Measurements from ENCODE around the gene ETV5. TPM values are rescaled to one million over a fixed set of nuclear protein-coding genes. Genes with fewer than 3 reads are reported as not detected.

The ETV5 gene
- total RNA-seq, 4 donors from 2014 or later: 1.7 to 6.7 (median 5.0) TPM

DNA sequence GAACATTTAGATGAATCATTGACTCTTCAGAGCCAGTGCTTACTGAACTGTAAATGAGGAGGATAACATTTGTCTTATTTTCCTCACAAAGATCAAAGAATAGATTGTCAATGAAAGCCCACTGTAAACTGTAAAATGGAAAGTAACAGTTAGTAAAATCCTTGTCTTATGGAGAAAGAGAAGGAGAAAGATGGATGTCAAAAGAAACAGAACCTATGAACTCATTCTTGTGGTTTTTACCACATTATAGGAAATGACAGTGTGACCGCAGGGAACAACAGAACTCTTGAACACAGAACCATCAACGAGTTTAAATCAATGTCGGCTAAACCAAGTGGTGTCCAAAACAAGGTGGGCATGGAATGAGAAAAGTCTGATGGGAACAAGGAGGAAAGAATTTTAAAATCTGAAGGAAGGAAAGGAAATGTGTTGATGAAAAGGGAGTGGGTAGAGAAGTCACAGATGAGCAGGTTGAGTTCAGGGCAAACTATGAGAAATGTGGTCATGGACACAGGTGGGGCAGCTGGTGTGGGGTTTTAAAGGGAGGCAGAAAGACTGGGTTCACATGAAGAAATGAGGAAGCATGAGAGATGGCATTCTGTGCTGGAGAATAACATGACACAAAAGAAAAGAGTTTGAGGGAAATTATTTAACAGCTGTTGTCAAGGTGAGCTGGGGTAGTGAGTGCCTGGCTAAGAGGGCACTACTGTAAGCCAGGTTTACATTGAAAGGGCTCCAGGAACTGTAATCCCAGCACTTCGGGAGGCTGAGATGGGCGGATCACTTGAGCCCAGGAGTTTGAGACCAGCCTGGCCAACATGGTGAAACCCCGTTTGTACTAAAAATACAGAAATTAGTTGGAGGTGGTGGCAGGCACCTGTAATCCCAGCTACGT is 42.4 kb upstream of the ETV5 start:
- DNase-seq: no peak
- H3K36me3 ChIP-seq: no peaks in the 10 kb centered on the region
- intact Hi-C loops (cut with DNase I): no loop called here
- H3K27ac ChIP-seq: no peak overlapping the region
- no peaks in the 10 kb centered on the region for H3K4me1 ChIP-seq
- TF ChIP-seq POLR2A (IDR thresholded peaks at IDR 0.05): no peak
- TF ChIP-seq, protein P1, sequence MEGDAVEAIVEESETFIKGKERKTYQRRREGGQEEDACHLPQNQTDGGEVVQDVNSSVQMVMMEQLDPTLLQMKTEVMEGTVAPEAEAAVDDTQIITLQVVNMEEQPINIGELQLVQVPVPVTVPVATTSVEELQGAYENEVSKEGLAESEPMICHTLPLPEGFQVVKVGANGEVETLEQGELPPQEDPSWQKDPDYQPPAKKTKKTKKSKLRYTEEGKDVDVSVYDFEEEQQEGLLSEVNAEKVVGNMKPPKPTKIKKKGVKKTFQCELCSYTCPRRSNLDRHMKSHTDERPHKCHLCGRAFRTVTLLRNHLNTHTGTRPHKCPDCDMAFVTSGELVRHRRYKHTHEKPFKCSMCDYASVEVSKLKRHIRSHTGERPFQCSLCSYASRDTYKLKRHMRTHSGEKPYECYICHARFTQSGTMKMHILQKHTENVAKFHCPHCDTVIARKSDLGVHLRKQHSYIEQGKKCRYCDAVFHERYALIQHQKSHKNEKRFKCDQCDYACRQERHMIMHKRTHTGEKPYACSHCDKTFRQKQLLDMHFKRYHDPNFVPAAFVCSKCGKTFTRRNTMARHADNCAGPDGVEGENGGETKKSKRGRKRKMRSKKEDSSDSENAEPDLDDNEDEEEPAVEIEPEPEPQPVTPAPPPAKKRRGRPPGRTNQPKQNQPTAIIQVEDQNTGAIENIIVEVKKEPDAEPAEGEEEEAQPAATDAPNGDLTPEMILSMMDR (IDR thresholded peaks at IDR 0.05): no peak
- no peaks in the 10 kb centered on the region for H3K9me3 ChIP-seq
- H3K4me3 ChIP-seq: no peak overlapping the region
- H3K27me3 ChIP-seq: peaks cover 0 to 7% (median 0%) of the 10 kb centered on the region in 4 donors
- 65 to 67% methylated on average over 7 of the region's 7 CpGs for WGBS, 2 donors

DNA sequence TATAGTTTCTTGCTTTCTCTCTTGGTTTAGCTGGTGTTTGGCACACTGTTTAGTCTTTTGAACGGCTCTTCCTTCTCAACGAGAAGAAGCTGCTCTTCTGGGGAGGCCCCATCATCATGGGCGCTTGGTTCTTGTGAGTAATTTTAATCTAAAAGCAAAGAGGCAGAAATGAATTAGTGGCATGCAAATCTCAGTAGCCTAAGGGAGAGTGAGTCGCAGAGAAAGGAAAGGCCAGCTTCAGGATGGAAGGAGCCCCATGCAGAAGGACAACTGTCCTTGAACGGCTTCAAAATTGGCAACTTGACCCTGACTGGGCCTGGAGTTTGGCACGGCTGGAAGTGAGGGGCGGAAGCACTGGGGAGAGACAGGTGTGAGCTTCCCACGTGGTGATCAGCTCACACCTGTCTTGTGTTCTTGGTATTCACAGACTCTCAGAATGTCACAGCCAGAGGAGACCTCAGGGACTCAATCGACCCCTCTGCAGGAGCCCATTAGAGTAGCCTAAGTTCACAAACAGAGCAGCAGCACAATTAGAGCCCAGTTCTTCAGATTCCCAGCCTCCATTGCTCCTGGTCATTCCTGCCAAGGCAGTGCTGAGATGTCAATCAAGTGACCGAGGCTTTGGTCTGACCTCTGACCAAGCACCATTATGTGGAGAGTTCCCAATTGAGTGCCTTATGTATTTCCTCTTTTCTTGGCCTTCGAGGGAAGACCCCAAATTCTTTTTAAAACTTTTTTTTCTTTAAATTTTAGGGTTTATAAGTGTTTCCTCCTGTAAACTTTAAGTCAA is 41.3 kb upstream of the ETV5 start:
- peaks cover 0 to 7% (median 0%) of the 10 kb centered on the region in 4 donors for H3K27me3 ChIP-seq
- H3K4me3 ChIP-seq: no peak overlapping the region
- no peaks in the 10 kb centered on the region for H3K9me3 ChIP-seq
- 65 to 67% methylated on average over 10 to 11 of the region's 11 CpGs for WGBS, 2 donors
- H3K27ac ChIP-seq: no peak overlapping the region
- intact Hi-C loops (cut with DNase I): no loop called here
- TF ChIP-seq, protein P1 (IDR thresholded peaks at IDR 0.05): no peak
- TF ChIP-seq POLR2A (IDR thresholded peaks at IDR 0.05): no peak
- DNase-seq: no peak
- H3K36me3 ChIP-seq: no peaks in the 10 kb centered on the region
- no peaks in the 10 kb centered on the region for H3K4me1 ChIP-seq

DNA sequence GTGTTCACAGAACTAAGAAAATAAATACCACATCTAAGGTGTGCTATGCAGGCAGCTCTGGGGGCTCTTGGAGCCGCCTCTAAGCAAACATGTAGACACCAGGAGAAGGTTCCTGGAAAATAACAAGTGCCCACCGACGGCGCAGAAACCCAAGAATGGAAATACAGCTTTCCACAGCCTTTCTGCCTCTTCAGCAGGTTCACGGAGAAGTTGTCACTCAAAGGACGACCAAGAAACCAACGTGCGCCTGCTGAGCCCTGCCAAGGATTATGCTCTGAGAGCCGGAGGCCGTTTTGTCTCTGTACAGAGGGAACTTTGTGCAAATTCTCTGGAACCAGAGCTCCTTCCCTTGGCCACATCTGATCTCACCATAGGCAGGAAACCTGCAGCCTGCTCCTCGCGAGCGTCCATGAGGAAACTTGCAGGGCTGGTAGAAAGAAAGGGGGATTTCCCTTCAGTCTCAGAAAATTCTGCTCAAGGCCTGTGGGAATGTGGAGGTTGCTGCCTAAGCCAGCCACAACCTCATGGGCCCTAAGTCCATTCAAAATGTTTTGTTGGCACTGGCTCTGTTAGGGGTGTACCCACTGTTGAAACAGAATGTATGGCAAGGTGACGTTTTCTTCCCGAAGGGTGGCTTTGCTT is 40.6 kb upstream of the ETV5 start:
- no peaks in the 10 kb centered on the region for H3K36me3 ChIP-seq
- H3K4me1 ChIP-seq: no peaks in the 10 kb centered on the region
- no peak overlapping the region for H3K27ac ChIP-seq
- intact Hi-C loops (cut with DNase I): no loop called here
- H3K9me3 ChIP-seq: no peaks in the 10 kb centered on the region
- TF ChIP-seq, protein P1 (IDR thresholded peaks at IDR 0.05): no peak
- TF ChIP-seq POLR2A (IDR thresholded peaks at IDR 0.05): no peak
- no peak overlapping the region for H3K4me3 ChIP-seq
- peaks cover 0 to 7% (median 0%) of the 10 kb centered on the region in 4 donors for H3K27me3 ChIP-seq
- no peak for DNase-seq
- WGBS, 2 donors: 70 to 77% methylated on average over 11 to 14 of the region's 15 CpGs

DNA sequence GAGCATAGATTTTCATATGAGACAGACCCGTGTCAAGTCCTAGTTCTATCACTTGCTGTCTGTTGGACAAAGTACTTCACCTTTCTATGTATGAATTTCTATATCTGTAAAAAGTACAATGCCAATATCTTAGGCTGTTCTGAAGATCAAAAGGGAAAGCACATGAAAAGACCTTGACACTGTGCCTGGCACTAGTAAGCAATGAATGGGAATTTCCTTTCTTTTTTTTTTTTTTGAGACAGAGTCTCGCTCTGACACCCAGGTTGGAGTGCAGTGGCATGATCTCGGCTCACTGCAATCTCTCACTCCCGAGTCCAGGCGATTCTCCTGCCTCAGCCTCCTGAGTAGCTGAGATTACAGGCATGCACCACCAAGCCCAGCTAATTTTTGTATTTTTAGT is 35.4 kb upstream of the ETV5 start:
- Histone ChIP-seq H3K4me1 (no peaks in the 10 kb centered on the region), H3K27ac (no peak overlapping the region), H3K9me3 (no peaks in the 10 kb centered on the region), H3K36me3 (no peaks in the 10 kb centered on the region), H3K27me3 (no peaks in the 10 kb centered on the region), H3K4me3 (no peak overlapping the region)
- no peak for DNase-seq
- TF ChIP-seq, protein P1 (IDR thresholded peaks at IDR 0.05): no peak
- TF ChIP-seq POLR2A (IDR thresholded peaks at IDR 0.05): no peak
- 68 to 88% methylated on average over 3 to 5 of the region's 5 CpGs for WGBS, 2 donors
- intact Hi-C loops (cut with DNase I): no loop called here

Data from esophagus squamous epithelium (tissue), 5 donors.